GM10266 (cell line): ENCODE data around the gene SH3PXD2B.

ENCODE experiments used
- DNase-seq: peaks from one replicate; pipeline ENCODE4 v3.0.0; 2012; ENCODE audit errors: extremely low spot score
- TF ChIP-seq, protein P1 (sequence below): IDR thresholded peaks from 2 replicates; pipeline ENCODE4 v1.5.1; 2012; ENCODE audit warnings: mild to moderate bottlenecking, low read depth; ENCODE audit not compliant: control insufficient read depth, insufficient read depth; ENCODE audit errors: missing control alignments

Gene SH3PXD2B

DNA sequence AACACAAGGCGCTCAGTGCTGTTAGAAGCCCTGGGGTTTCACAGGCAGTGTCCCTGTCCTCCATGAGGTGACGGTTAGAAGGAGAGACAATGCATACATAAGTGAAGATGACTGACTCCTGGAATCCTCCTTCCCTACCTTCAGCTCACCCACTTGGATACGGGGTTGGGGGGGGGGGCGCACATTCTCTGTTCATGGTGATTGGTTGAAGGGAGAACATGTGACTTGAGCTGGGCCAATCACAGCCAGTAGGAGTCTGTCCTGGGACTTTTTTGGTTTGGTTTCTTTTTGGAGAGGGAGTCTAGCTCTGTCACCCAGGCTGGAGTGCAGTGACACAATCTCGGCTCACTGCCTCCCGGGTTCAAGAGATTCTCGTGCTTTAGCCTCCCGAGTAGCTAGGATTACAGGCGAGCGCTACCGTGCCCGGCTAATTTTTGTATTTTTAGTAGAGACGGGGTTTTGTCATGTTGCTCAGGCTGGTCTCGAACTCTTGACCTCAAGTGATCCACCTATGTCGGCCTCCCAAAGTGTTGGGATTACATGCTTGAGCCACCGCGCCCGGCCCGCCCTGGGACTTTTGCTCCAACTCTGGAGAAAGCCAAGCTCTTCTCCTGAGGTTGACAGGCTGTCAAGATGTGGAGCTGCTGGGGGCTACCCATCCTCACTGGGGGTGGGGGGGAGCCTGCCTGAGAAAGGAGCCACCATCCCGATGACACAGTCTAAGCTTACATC, 30.8 kb downstream of the SH3PXD2B start:
- TF ChIP-seq, protein P1, sequence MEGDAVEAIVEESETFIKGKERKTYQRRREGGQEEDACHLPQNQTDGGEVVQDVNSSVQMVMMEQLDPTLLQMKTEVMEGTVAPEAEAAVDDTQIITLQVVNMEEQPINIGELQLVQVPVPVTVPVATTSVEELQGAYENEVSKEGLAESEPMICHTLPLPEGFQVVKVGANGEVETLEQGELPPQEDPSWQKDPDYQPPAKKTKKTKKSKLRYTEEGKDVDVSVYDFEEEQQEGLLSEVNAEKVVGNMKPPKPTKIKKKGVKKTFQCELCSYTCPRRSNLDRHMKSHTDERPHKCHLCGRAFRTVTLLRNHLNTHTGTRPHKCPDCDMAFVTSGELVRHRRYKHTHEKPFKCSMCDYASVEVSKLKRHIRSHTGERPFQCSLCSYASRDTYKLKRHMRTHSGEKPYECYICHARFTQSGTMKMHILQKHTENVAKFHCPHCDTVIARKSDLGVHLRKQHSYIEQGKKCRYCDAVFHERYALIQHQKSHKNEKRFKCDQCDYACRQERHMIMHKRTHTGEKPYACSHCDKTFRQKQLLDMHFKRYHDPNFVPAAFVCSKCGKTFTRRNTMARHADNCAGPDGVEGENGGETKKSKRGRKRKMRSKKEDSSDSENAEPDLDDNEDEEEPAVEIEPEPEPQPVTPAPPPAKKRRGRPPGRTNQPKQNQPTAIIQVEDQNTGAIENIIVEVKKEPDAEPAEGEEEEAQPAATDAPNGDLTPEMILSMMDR = no peak
- no peak for DNase-seq

DNA sequence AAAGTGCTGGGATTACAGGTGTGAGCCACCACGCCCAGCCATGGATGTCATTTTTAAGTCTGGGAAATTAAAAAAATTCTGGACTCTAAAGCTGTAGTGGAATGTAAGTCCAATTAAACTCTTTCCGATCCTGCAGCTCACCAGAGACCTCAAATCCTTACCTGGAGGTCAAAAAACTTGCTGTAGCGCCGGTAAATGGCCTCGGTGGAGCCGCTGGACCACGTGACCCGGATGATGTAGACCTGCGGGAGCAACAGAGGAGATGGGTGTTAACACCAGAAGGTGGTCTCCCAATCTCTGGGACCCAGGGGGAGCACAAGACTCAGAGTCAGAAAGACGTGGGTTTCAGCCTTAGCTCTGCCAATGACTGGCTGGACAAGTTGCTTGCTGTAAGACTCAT, 32.1 kb downstream of the SH3PXD2B start:
- no peak for DNase-seq
- TF ChIP-seq, protein P1 = no peak

DNA sequence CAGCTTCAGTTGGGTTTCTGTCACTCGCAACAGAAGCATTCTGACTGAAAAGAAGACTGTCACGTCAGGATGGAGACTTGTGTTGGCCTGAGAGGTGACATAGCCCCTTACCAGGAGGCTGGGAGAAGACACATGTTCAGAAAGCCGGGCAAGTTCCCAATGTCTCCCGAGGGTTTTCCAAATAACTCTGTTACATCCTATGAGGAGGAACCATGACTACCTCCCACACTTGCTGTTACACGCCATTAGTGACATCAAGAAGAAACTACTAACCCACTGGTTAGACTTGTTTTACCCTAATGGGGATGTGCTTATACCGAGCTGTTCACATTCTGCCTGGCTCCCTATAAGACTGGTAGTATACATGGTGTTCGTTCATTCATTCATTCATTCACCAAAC, 33.3 kb downstream of the SH3PXD2B start:
- TF ChIP-seq, protein P1 = no peak

DNA sequence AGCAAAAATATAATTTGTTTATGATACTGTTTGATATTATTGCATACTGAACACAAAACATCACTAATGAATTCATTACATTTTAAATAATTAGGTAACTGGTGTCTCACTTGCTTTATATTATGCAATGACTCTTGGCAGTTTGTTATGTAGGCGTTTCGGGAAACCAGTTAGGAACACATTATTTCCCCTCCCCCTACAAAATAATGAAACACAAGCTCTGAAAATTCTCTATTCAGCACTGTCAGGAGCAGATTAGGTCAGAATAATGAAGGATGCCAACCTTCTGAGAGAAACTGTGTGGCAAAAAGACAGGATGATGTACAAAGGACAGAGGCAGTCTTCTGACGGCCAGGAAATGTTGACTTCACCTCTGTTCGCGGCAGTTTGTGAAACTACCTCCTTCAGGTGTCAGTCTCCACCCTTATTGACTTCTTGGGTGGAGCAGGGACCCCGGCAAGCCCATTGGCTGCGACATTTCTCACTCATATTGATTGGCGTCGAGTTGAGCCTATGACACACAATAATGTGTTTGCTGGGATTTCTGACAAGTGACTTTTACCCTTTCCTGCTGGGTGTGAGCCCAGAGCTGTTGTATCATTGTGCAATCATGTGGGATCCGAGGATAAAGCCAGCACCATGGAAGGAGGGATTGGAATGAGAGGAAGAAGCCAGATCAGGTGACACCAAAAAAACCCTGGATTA, 33.9 kb downstream of the SH3PXD2B start:
- DNase-seq = peak; percentile 38
- TF ChIP-seq, protein P1 = no peak

More for the DNA sequence above, 33.3 kb downstream of the SH3PXD2B start:
- no peak for DNase-seq

DNA sequence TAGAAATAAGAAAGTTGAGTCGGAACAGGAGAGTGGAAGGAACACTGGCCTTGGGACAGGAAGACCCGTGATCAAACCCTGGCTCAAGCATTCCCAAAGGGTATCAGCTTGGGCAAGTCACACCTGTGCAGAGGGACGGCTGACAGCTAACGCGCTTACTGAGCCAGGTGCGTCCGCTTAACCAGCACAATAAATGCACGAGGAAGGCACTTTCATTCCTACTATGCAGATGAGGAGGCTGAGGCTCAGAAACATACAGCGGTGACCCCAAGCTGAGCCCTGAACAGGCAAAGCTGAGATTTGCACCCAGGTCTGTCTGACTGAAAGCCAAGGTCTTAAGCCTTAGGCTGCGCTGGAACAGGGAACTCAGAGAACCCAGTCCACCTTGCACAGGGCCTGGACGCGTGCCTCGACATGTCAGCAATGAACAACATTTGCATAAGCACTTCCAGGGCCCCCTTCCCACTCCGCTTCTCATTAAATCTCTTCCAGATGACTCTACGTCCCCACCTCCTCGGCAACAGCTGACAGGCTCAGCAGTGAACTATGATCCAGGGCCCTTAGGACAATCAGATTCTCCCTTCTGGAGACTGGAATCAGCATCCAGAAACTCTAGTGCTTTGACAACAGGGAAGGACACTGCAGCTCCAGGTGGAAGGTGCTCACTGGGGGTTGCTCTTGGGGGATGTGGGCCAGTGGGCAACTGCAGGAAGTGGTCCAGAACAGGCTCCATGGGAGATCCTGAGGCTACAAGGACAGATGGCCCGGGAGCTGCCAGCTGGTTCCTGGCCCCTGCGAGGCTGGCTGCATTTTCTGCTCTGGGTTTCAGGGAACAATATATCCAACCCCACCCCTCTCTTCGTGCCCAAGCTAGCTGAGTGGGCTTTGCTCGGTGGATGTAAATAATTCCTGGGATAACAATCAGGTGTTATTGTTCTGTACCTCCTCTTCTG, 35.2 kb downstream of the SH3PXD2B start:
- DNase-seq = no peak

DNA sequence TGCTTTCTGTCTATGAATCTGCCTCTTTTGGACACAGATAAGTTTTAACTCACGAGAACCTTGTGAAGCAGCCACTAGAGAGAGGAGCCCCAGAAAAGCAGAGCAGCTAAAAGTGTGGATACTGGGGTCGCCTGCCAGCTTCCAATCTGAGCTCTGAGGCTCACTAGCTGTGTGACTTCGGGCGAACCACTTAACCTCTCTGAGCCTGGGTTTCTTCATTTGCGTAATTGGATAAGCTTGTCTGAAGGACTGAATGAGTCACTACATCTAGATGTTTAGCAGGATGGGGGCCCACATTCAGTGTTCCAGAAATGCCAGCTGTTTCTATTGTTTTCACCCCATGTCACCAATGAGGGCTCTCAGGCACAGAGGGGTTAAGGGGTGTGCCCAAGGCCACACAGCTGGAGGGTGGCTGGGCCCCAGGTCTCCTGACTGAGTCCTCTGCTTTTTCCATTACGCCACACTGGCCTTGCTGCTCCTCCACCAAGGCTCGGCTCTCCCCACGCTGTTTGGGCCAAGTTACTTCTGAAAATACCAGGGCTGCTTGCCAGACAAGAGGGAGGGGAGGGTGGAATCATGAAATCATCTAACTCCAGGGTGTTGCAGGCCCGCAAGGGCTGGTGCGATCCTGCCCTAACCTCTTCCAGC, 36.2 kb downstream of the SH3PXD2B start:
- TF ChIP-seq, protein P1 = no peak
- DNase-seq = no peak

More for the DNA sequence above, 35.2 kb downstream of the SH3PXD2B start:
- TF ChIP-seq, protein P1 = no peak
